Measurements from ENCODE around the gene TMEM255B.

DNA sequence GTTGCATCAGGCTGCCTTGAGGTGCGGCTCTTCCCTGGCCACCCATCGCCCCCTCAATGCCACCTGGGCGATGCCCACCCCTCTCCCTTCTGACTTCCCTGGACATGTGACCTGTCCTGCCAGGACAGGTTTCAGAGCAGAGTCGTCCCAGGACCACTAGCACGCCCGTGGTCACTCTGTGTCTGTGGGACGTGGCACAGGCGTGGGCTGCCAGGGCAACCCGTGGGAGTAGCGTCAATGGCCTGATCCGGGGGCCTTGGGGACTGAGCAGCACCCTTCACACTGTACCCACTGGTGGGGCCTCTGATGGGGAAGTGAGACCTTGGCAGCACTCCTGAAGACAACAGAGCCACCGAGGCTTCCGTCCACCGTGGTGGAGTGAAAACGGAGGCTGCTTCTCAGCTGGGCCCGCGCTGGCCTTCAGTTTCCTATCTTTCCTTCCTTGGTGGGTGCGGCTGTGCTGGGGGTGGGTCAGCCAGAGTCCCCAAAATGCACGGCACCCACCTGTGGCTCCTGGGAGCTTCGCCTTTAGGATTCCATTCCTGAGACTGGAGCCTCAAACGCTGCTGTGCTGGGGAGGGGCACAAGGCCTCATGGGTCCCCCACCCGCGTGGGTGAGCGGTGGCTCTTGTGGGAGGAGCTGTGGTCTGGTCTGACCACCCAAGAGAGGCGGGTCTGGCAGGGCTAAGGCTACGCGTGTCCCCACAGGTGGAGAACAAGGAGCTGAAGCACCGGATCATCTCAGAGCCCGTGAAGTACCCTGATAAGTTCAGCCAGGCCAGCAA is 26.7 kb upstream of the TMEM255B start:
- TF ChIP-seq CHD4 (IDR thresholded peaks at IDR 0.05; ENCODE audit: insufficient read depth, insufficient replicate concordance, low read depth, low read length, poor library complexity, severe bottlenecking) = no peak
- TF ChIP-seq, protein P1, sequence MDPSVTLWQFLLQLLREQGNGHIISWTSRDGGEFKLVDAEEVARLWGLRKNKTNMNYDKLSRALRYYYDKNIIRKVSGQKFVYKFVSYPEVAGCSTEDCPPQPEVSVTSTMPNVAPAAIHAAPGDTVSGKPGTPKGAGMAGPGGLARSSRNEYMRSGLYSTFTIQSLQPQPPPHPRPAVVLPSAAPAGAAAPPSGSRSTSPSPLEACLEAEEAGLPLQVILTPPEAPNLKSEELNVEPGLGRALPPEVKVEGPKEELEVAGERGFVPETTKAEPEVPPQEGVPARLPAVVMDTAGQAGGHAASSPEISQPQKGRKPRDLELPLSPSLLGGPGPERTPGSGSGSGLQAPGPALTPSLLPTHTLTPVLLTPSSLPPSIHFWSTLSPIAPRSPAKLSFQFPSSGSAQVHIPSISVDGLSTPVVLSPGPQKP (CRISPR knock-in tag; IDR thresholded peaks at IDR 0.05) = no peak
- no peak for TF ChIP-seq RBM17 (IDR thresholded peaks at IDR 0.05; ENCODE audit: borderline replicate concordance, low read depth, low read length)
- TF ChIP-seq RFX7 (CRISPR knock-in tag; IDR thresholded peaks at IDR 0.05) = no peak
